ENCODE results near the gene PAFAH2.
"Not testable (repeated sequence)": the region's sequence is repeated elsewhere in the genome, so short reads cannot be mapped to it uniquely, and the experiment has no call there.

Gene PAFAH2

DNA sequence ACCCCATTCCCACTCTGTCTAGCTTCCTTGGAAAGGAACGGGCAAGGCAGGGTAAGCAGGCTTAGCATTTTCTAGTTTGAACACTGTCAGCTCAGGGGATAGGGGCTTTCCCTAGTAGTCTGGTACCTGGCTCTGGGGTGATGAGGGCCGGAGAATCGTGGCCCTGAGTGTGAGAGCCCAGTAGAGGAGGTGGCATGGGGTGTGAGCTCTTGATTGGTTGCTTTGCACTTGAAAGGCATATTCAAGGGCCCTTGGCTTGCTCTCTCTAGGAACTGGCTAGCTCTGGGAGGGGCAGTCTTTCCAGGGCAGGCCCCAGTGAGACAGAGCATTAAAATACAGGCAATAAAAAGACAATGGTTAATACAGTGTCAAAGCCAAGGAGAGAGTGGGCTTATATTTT lies 13.0 kb upstream of the PAFAH2 start:
- no peak for DNase-seq (ENCODE audit: low spot score)

DNA sequence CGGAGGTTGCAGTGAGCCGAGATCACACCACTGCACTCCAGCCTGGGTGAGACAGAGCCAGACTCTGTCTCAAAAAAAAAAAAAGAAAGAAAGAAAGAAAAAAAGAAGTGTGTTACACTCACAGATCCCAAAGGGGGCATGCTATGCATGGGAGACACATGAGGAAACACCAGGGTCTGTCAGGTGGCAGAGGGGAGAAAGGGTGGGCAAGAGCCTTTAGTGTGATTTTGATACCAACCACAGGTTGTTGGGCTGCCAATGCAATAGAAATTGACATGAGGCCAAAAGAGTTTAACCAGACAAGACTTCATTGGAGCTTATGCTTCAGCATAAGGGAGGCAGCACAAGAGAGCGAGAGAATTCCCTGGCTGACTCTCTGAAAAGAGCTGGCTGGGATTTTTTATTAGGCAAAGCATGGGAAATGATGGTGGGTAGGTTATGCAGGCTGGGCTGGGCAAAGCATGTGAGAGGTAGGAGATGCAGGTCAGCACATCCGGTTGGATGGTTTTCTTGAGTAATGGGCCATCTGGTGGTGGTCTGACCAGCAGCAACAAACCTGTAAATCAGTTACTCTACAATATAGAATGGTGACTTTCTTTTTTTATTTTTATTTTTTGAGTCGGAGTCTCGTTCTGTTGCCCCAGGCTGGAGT lies 12.1 kb upstream of the PAFAH2 start:
- no peak for DNase-seq (ENCODE audit: low spot score)

DNA sequence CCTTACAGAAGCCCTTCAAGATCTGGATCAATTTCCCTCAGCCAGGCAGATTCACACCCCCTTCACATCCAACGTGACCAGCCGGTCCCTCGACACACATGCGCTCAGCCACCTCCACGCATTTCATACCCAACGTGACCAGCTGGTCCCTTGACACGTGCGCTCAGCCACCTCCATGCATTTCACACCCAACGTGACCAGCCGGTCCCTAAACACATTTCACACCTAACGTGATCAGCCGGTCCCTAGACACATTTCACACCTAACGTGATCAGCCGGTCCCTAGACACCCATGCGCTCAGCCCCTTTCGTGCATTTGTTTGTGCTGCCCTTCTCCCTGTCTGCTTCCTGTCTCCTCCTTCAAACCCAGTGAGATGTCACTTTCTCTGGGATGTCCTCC lies 8.8 kb upstream of the PAFAH2 start:
- no peak for DNase-seq (ENCODE audit: low spot score)

DNA sequence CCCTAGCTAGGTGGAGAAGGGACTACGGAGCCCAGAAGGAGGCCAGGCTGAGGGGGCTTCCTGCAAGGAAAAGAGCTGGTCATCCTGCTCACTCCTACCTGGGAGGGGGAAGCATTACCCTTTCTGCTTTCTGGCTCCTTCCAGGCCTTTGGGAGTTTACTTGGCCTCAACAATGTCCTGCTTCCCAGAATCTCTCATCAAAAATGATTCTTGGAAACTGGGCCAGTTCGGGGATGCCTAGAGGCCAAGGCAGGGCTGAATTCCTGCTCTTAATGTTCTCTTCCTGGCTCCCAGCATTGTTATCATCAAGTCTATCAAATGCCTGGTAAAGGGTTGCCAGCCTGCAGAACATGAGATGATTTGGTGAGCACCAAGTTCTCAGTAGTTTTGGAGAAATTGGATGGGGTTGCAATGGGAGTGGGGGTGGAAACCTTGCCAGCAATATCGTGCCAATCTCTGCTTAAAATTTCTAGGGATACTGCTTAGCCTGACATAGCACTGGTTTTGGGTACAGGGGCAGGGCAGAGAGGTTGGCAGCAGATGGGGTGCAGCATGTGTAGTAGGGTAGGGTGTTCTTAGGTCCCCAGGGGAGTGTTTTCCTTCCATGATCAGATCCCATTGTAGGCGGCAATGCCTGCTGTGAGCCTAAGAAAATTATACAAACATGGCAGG lies 7.7 kb upstream of the PAFAH2 start:
- DNase-seq (ENCODE audit: low spot score), result no peak

DNA sequence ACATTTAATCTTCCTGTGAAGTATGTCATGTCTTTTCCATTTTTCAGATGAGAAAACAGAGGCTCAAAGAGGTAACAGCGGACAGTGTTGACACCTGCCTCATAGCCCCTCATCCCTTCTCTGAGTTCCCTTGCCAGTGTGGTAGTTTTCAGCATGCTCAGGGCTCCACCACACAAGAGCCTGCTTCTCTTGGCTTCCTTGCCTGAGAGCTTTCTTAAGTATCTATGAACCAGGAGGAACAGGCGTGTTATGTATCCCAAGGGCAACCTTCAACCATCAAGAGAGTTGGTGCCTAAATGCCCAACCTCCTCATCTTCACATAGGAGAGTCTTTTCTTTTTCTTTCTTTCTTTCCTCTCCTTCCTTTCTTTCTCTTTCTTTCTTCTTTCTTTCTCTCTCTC lies 5.9 kb upstream of the PAFAH2 start:
- no peak for DNase-seq (ENCODE audit: low spot score)

DNA sequence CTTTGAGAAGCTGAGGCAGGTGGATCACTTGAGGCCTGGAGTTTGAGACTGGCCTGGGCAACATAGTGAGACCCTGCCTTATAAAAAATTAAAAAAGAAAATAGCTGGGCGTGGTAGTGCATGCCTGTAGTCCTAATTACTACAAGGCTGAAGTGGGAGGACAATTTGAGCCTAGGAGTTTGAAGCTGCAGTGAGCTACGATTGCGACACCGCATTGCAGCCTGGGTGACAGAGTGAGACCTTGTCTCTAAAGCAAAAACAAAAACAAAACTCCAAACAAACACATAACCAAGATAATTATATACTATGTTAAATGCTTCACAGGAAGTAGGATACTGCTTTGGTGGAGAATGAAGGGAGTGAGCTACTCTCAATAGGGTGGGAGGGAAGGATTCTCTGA lies 5.4 kb upstream of the PAFAH2 start:
- no peak for DNase-seq (ENCODE audit: low spot score)

DNA sequence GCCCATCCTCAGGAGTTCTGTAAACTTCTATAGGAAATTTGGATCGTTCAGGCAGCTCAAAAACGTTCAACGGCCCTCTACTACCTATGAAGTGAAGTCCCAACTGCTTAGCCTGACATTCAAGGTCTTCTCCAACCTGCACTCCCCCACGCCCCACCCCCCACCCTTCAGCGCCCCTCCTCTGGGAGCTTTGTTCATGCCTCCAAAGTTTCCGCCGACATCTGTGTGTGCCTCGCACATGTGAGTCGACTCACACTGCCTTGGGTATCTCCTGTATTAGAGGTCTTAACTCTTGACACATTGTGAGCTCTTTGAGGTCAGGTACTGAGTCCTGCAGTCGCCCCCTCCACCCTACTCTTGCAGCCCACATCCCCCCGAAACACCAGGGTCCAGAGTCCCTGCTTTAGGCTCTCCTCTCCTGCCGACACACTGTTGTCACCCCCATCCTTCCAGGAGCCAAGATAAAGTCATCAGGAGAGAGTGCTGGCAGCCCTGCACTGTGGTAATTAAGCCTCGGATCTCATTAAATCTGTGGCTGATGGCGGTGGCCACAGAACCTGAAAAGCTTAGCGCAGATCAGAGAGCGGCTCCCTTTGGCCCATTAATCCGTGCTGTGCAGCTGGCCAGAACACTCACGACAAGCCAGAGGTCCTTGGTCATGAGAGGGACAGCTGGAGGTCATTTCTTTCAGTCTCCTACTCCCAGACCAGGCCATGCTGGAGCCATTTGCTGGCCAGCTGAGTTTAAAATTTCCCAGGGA lies 1.4 kb upstream of the PAFAH2 start:
- no peak for DNase-seq (ENCODE audit: low spot score)

DNA sequence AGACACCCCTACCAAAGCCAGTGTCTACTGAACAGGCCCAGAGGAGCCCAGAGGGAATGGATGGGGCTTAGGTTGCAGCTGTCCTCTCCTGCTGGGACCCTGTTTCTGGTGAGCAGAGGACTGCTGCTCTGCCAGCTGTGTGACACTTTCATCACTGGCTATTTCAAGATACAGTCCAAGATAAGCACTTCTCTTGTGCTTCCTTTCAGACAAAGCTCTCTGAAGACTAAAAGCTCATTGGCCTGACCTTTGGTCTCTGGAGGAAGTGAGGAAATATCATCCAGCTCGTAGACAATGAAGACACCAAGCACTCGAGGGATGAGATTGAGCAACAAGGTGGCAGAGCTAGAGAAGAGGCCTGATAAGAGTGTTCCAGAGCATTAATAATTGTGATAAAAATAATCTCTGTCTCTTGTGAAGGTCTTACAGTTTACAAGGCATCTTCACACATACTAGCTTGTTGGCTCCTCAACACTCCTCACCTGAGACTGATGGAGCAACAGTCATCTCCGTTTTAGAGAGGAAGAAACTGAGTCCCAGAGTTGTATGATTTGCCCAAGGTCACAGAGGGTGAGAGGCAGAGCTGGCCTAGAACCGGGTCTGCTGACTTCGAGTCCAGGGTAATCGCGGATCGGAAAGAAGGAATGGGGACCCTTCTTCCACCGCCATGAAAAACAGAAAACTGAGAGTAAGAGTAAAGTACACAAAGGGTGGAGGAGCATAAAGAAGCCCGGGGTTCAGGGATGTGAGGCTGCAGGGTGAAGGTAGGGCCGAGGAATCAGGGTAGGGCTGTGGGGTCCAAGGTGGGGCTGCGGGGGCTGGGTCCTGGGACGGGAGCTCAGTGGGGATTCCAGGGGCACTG lies 666 bp downstream of the PAFAH2 start:
- DNase-seq (ENCODE audit: low spot score), result no peak

DNA sequence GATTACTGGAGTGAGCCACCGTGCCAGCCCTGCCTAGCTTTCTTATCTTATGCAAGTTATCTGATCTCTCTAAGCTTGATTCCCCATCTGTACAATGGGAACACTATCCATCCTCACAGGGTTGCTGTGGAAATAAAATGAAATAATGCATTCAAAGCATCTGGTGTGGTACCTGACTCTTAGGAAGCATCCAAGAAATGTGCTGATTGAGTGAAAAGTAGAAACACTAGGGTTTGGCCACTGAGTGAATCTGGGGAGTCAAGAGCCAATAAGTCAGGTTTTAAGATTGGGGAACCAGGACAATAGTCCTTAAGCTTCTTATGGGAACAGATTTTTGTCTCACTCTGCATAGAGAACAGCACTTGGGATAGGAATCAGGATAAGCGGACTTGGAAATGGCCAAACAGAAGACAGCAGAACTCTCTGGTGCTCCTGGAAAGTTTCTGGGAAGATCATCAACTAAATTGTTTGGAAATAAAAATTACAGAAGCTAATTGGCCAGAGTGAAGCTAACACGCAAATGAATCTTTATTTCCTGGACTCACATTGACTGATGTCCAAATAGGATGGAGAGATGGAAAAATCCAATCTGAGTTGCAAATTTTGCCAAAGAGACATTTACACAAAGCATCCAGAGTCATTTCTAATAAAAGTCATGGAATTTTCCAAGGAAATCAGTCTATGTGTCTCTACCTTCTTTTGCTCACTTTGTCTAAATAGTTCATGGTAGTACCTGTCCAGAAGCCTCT lies 3.3 kb downstream of the PAFAH2 start:
- DNase-seq (ENCODE audit: low spot score), result no peak

DNA sequence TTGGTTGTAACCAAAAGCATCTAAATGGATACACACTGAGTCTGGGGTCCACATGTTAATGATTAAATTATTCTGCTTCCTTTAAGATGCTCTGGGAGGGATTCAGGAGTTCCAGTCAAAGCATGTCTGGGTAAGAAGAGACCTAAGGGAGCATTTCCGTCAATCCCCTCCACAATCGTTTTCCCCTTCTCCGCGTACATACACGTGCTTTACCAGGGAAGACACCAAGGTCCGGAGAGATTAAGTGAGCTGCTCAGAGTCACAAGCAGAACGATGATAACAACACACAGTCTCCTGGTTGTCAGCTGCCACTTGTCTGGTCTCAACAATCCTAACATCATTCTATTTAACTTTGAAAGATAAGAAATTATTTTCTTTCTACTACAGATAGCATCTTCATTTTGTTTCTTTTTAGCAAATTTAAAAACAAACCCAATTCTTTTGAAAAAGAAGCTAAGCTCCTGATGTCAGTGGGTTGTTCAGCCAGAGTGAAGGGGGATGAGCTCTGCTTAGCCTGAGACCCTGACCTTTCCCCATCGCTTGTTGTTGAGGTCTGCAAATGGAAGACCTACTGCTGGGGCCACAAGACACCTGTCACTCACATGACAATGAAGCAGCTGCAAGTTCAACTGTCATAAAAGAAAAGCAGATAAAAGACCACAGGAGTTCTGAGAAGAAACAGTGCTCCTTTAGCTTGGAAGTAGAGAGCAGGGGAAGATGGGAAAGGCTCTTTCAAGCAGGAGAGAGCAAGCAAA lies 4.5 kb downstream of the PAFAH2 start:
- DNase-seq (ENCODE audit: low spot score), result no peak

DNA sequence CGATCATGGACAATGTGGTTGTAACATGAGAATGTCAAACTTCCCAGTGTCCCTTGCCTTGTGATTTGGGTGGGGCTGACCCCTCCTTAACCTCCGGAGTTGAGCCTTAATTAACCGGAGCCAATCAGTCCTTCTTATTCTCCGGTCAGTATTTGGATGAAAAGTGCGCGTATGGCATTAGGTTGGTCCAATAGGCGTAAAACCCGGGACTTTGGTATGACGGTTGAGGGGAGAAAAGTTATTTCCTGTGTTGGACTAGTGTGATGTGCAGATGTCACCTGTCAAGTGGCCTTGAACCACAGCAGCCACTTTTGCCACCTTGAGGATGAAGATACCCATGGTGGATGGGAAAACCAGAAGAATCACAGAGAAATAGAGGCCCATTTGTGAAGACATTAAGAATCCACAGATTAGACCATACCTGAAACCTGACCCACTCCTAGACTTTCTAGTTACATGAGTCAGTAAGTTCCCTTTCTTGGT lies 5.1 kb downstream of the PAFAH2 start:
- DNase-seq (ENCODE audit: low spot score), result no peak

DNA sequence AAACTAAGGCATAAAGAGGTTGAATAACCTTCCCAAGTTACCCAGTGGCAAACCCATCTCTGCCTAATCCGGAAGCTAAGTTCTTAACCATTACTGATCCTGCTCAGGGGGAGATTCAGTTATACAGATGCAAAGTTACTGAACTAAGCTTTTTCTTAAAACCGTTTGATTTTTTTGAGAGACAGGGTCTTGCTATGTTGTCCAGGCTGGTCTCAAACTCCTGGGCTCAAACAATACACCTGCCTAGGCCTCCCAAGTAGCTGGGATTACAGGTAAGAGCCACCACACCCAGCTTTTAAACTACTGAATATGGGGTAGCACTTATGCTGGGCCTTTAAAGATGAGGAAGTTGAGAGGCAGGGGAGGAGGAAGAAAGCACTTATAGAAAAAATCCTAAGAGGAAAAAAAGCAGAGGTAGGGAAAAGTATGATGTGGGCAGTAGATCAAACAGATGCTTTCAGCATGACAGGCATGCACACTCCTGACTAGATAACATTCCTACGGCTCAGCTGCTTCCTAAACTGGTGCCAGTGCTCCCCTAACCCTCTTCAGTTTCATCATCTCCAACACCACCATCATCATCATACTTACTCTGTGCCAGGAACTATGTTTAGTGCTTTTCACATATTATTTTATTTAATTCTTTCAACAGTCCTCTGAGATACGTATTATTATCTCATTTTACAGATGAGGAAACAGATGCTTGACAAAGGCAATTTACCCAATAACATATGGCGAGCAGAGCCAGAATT lies 5.8 kb downstream of the PAFAH2 start:
- DNase-seq (ENCODE audit: low spot score), result no peak

DNA sequence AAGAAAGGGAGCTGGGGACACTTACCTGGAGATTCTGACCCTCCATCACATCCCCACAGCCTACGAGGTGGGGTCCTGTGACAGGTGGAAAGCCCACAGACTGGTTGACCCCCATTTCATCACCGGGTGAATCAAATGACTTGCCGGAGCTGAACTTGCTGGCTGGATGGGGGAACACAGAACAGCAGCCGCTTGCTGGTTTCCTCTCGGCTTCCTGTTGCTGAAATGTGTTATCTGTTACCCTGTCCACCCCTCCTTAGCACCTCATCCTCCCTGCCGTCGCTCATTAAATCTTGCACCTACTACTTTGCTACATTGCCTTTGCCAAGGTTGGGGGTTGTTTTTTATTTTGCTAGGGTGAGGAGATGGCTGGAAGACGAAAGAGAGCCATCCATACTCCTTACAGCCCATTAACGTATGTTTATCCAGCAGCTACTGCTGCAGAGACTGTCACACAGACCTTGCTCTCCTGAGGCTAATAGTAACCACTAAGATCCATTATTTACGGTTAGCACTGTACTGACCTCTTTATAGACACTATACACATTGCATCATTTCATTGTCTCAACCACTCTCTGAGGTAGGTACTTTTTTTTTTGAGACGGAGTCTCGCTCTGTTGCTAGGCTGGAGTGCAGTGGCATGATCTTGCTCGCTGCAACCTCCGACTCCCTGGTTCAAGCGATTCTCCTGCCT lies 7.0 kb downstream of the PAFAH2 start:
- no peak for DNase-seq (ENCODE audit: low spot score)

DNA sequence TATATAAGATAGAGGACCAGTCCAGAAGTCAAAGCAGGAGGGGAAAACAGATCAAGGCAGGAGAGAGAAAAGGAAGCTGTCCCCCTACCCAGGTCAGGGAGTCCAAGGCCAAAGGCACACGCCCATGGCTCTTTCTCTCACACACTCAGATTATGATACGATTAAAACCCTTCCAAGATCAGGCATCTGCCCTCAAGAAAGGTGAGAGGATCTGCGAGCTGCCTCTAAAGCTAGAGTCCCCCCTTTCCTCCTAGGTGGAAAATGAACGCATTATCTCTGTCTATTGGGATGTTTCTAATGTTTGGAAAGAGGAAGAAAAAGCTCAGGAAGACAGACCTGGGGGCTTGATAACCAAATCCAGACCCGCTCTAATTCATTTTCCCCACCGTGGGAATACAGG lies 7.6 kb downstream of the PAFAH2 start:
- DNase-seq (ENCODE audit: low spot score), result no peak

DNA sequence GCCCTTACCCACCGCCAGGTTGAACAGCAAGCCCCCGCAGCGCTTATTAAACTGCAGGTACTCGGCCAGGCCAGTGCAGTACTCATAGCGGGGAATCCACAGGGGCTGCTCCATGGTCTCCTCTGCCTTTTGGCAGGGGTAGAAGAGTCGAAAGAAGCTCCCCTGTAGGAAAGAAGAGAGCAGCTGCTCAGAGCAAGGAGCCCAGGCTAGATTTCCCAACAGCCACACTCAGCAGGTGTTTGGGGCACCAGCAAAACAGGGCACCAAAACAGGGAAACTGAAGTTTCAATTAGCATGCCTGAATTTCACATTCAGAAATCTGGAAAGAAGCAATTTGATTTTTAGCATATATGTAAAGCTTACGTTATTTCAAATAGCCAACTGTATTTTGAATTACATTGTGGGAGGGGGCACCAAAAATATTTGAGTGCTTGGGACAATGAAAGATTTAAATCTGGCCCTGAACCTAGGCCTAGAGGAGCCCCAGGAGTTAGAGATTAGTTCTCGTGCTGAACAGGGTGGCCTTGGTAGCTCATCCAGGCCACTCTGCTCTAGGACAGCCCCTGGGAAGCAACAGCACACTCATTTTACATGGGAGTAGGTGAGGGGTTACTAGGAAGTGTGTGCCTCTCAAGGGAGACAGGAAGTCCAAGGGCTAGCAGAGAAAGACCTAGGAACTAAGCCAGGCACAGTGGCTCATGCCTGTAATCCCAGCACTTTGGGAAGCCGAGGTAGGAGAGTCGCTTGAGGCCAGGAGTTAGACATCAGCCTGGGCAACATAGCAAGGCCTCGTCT lies 8.2 kb downstream of the PAFAH2 start:
- DNase-seq (ENCODE audit: low spot score), result no peak

DNA sequence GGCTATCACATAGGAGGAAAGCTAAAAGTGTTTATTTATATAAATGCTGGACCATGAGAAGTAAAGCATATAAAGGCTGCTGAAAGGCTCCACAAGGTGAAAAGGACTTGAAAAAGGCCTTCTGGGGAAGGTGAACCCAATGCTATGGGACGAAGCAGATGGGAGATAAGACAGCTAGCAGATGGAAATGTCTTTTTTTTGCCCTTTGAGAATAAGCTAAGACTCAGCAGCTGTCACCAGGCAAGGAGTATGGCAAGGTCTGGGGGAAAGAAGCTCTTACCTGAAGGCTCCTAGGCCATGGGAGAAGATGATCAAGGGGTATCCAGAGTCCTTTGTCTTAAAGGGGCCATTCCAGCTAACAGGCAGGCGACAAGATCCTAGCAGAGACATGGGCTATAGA lies 9.9 kb downstream of the PAFAH2 start:
- DNase-seq (ENCODE audit: low spot score), result no peak

DNA sequence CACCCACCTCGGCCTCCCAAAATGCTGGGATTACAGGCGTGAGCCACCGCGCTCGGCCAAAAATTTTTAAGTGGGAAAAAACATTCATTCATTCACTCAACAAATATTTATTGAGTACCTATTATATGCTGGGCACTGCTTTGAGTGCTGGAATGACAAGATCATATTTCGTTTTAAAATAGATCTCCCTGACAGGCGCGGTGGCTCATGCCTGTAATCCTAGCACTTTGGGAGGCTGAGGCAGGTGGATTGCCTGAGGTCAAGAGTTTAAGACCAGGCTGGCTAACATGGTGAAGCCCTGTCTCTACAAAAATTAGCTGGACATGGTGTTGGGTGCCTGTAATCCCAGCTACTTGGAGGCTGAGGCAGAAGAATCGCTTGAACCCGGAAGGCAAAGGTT lies 11.1 kb downstream of the PAFAH2 start:
- not testable (repeated sequence) for DNase-seq (ENCODE audit: low spot score)

DNA sequence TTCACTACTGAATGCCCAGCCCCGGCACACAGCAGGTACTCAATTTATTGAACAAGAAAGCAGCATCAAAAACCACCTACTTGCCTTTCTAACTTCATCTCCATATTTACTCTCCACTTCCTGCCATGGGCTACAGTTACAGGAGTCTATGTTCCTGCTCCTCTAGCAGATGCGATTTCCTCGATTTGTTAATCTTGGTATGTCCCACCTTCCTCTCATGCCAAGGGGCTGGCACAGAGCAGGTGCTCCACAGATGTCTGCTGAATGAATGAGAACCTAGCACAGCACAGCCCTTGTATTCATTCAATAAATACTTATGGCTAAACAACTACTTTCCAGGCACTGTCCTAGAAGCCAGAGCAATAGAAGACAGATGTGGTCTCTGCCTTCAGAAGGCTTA lies 12.2 kb downstream of the PAFAH2 start:
- no peak for DNase-seq (ENCODE audit: low spot score)

DNA sequence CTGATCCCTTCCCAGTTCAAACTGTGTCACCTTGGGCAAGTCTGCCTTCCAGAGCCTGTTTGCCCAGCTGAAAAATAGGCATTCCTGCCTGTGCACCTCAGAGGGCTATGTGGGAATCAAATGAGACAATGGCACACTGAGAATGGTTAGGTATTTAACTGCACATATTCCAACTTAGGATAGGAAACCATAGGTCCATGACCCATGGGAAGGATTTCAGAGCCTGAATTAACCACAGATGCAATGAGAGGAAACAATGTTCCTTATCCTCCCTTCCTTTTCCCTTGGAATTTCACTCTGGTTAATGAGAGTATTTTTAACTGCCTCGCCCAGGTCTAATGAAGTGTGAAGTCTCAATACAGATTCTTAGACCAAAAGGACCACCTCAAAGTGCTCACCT lies 12.7 kb downstream of the PAFAH2 start:
- DNase-seq (ENCODE audit: low spot score), result no peak

All from ecto neural progenitor cell (in vitro differentiated cells).